Globus pallidus (tissue), 1 donor: ENCODE data around the gene NELFB.

Experiments
- DNase-seq: peaks from one replicate; pipeline ENCODE4 v3.0.0-alpha.2; 2015; ENCODE audit warnings: low spot score

Gene NELFB

GRCh38 chr9:137268538-137269201, 13.5 kb downstream of the NELFB start:
- no peak for DNase-seq

- no peak for DNase-seq
Observed at GRCh38 chr9:137269231-137269772, 14.2 kb downstream of the NELFB start.

GRCh38 chr9:137270929-137271695, 16.0 kb downstream of the NELFB start:
- no peak for DNase-seq

- no peak for DNase-seq
Observed at GRCh38 chr9:137271696-137272076, 16.6 kb downstream of the NELFB start.

GRCh38 chr9:137272241-137273094, 17.3 kb downstream of the NELFB start:
- DNase-seq = no peak

- DNase-seq = no peak
Observed at GRCh38 chr9:137273095-137273490, 18.0 kb downstream of the NELFB start.

GRCh38 chr9:137273611-137274320, 18.6 kb downstream of the NELFB start:
- no peak for DNase-seq

- no peak for DNase-seq
Observed at GRCh38 chr9:137275203-137275587, 20.1 kb downstream of the NELFB start.

- no peak for DNase-seq
Observed at GRCh38 chr9:137275588-137276472, 20.7 kb downstream of the NELFB start.

GRCh38 chr9:137276473-137277328, 21.6 kb downstream of the NELFB start:
- DNase-seq = no peak

- DNase-seq = no peak
Observed at GRCh38 chr9:137277329-137278041, 22.4 kb downstream of the NELFB start, which contains the start of gene TOR4A. TSS of gene TOR4A (plus strand) at chr9:137277726. CDS start at chr9:137278690, 964 bp downstream.

- no peak for DNase-seq
Observed at GRCh38 chr9:137278061-137278701, 23.1 kb downstream of the NELFB start.

GRCh38 chr9:137278721-137279711, 23.9 kb downstream of the NELFB start:
- no peak for DNase-seq

GRCh38 chr9:137279741-137280473, 24.8 kb downstream of the NELFB start:
- DNase-seq = no peak

GRCh38 chr9:137280474-137281344, 25.6 kb downstream of the NELFB start:
- DNase-seq = no peak
